A549 (cell line): ENCODE data around the gene DDIT4. TPM values are rescaled to one million over a fixed set of nuclear protein-coding genes. Genes with fewer than 3 reads are reported as not detected.

Source experiments
- ATAC-seq, 2 experiments: fragments of 200-7000 bp in 1 of 2; fragments of >200 bp in 1 of 2; cut with Nextera tagmentation in 1 of 2; cut with Tn5 transposase in 1 of 2; 3 replicates each; pipeline versions ENCODE4 v1.8.0 to v1.9.1; 2018 to 2020; ENCODE audit warnings: mild to moderate bottlenecking in 1 of 2, moderate library complexity in 1 of 2
- CTCF ChIA-PET: fragments of 300-600 bp; sonication (Branson Sonifier 250); formaldehyde crosslinking; extraction: SDS; loops from one replicate; lab custom pipeline; 2021; ENCODE audit warnings: antibody characterized with exemption, inconsistent platforms; lab: Yijun Ruan, JAX
- POLR2A ChIA-PET: fragments of 350-600 bp; formaldehyde crosslinking; extraction: SDS; loops from one replicate; lab custom pipeline; 2021; ENCODE audit warnings: antibody characterized with exemption, inconsistent platforms; lab: Yijun Ruan, JAX
- DNase-seq, 2 experiments: peaks; one replicate each; pipeline versions ENCODE4 v3.0.0 to v3.0.0-alpha.2; 2011 to 2016; ENCODE audit warnings: low read depth in 1 of 2, low spot score in 1 of 2
- FAIRE-seq: peaks from 2 replicates; lab custom pipeline; 2011; peaks lifted over from hg19 to GRCh38; lab: Jason Lieb, UNC
- H3K27ac ChIP-seq, 2 experiments: fragments of >200 bp; sonication (Bioruptor Twin); formaldehyde crosslinking; 3 replicates each; pipeline ENCODE4 v1.5.1; 2016 to 2017
- H3K4me1 ChIP-seq: fragments of >200 bp; sonication (Bioruptor Twin); formaldehyde crosslinking; 3 replicates; pipeline ENCODE4 v1.6.1; 2016
- H3K4me2 ChIP-seq: fragments of >200 bp; sonication (Bioruptor Twin); formaldehyde crosslinking; 3 replicates; pipeline ENCODE4 v1.6.1; 2016
- H3K4me3 ChIP-seq: fragments of >200 bp; sonication (Bioruptor Twin); formaldehyde crosslinking; 3 replicates; pipeline ENCODE4 v1.5.1; 2016
- H3K9me3 ChIP-seq: fragments of >200 bp; sonication (Bioruptor Twin); formaldehyde crosslinking; 3 replicates; pipeline ENCODE4 v1.6.1; 2016
- BHLHE40 ChIP-seq: IDR thresholded peaks from 2 replicates; pipeline ENCODE4 v1.6.1; 2012; ENCODE audit warnings: low read depth, low read length, inconsistent platforms
- CTCF ChIP-seq: fragments of >200 bp; sonication (Bioruptor Twin); formaldehyde crosslinking; IDR thresholded peaks from 3 replicates; pipeline ENCODE4 v1.5.1; 2016
- E2F6 ChIP-seq: IDR thresholded peaks from 2 replicates; pipeline ENCODE4 v1.6.1; 2012; ENCODE audit warnings: low read depth, borderline replicate concordance
- ELK1 ChIP-seq: fragments of 150-350 bp; IDR thresholded peaks from 2 replicates; pipeline ENCODE4 v1.6.1; 2014; ENCODE audit warnings: low read depth, mild to moderate bottlenecking, low read length
- FOSB ChIP-seq: fragments of 250-450 bp; sonication (Bioruptor Pico); IDR thresholded peaks from 2 replicates; pipeline ENCODE4 v1.5.0; 2020; ENCODE audit warnings: mild to moderate bottlenecking, moderate library complexity
- FOSL2 ChIP-seq, 2 experiments: fragments of 450-650 bp in 1 of 2; fragments of >200 bp in 1 of 2; sonication (Bioruptor Twin) in 1 of 2; formaldehyde crosslinking; IDR thresholded peaks; 2 replicates each; pipeline versions ENCODE4 v1.5.0 to v1.6.1; 2016 to 2020; ENCODE audit warnings: mild to moderate bottlenecking in 1 of 2, moderate library complexity in 1 of 2
- GATA3 ChIP-seq: IDR thresholded peaks from 2 replicates; pipeline ENCODE4 v1.6.1; 2012; ENCODE audit warnings: borderline replicate concordance
- HDAC2 ChIP-seq: fragments of 200-600 bp; sonication (generic); IDR thresholded peaks from 2 replicates; pipeline ENCODE4 v1.6.1; 2016
- HMGXB4 ChIP-seq: fragments of 250-450 bp; sonication (Bioruptor Pico); IDR thresholded peaks from 2 replicates; pipeline ENCODE4 v1.5.0; 2021; ENCODE audit warnings: mild to moderate bottlenecking, moderate library complexity, borderline replicate concordance
- HOXA7 ChIP-seq: fragments of 250-450 bp; sonication (Bioruptor Pico); IDR thresholded peaks from 2 replicates; pipeline ENCODE4 v1.5.0; 2020; ENCODE audit warnings: mild to moderate bottlenecking, moderate library complexity
- HOXB13 ChIP-seq: fragments of 250-450 bp; sonication (Bioruptor Pico); IDR thresholded peaks from 2 replicates; pipeline ENCODE4 v1.5.0; 2020; ENCODE audit warnings: low read depth, mild to moderate bottlenecking, moderate library complexity
- HOXB5 ChIP-seq: fragments of 250-450 bp; sonication (Bioruptor Pico); IDR thresholded peaks from 2 replicates; pipeline ENCODE4 v1.5.0; 2020; ENCODE audit warnings: mild to moderate bottlenecking, moderate library complexity
- JUN ChIP-seq, 2 experiments: fragments of >200 bp; sonication (Bioruptor Twin); formaldehyde crosslinking; IDR thresholded peaks; 2 replicates in 1 of 2; 3 replicates in 1 of 2; pipeline ENCODE4 v1.6.1; 2016 to 2017
- MAZ ChIP-seq: fragments of 150-350 bp; IDR thresholded peaks from 2 replicates; pipeline ENCODE4 v1.6.1; 2014; ENCODE audit warnings: antibody characterized with exemption, low read depth, low read length, borderline replicate concordance
- MYC ChIP-seq: IDR thresholded peaks from 2 replicates; pipeline ENCODE4 v1.6.1; 2012; ENCODE audit warnings: mild to moderate bottlenecking, inconsistent platforms, low read length, improper control_type of control experiment, borderline replicate concordance
- NPAS2 ChIP-seq: fragments of 250-450 bp; sonication (Bioruptor Pico); IDR thresholded peaks from 2 replicates; pipeline ENCODE4 v1.8.0; 2022; ENCODE audit warnings: mild to moderate bottlenecking, moderate library complexity, borderline replicate concordance
- PHF8 ChIP-seq: fragments of 200-600 bp; sonication (generic); IDR thresholded peaks from 2 replicates; pipeline ENCODE4 v1.6.1; 2016; ENCODE audit warnings: low read depth, mild to moderate bottlenecking, antibody characterized with exemption, moderate library complexity, borderline replicate concordance
- POLR2A ChIP-seq: IDR thresholded peaks from 2 replicates; pipeline ENCODE4 v1.6.1; 2012; ENCODE audit warnings: mild to moderate bottlenecking, low read length
- RAD21 ChIP-seq, 2 experiments: fragments of >200 bp in 1 of 2; sonication (Bioruptor Twin) in 1 of 2; formaldehyde crosslinking in 1 of 2; IDR thresholded peaks in 1 of 2; conservative IDR thresholded peaks in 1 of 2; 2 replicates in 1 of 2; 3 replicates in 1 of 2; pipeline ENCODE4 v1.6.1; 2012 to 2018; ENCODE audit warnings: inconsistent platforms in 1 of 2
- RARB ChIP-seq: fragments of 250-450 bp; sonication (Bioruptor Pico); IDR thresholded peaks from 2 replicates; pipeline ENCODE4 v1.8.0; 2021; ENCODE audit warnings: mild to moderate bottlenecking, moderate library complexity
- TP53 ChIP-seq: fragments of 250-450 bp; sonication (Bioruptor Pico); IDR thresholded peaks from 2 replicates; pipeline ENCODE4 v1.5.0; 2021; ENCODE audit warnings: mild to moderate bottlenecking, moderate library complexity
- ZC3H11A ChIP-seq: fragments of 450-650 bp; IDR thresholded peaks from 2 replicates; pipeline ENCODE4 v1.6.1; 2014; ENCODE audit warnings: antibody characterized with exemption, mild to moderate bottlenecking
- ZNF302 ChIP-seq: fragments of 250-450 bp; sonication (Bioruptor Pico); IDR thresholded peaks from 2 replicates; pipeline ENCODE4 v1.9.0; 2021; ENCODE audit warnings: inconsistent platforms, mild to moderate bottlenecking, moderate library complexity
- ZSCAN20 ChIP-seq: fragments of 250-450 bp; sonication (Bioruptor Pico); IDR thresholded peaks from 2 replicates; pipeline ENCODE4 v1.8.0; 2022; ENCODE audit warnings: mild to moderate bottlenecking, moderate library complexity
- WGBS: methylation state at CpG from one replicate; pipeline ENCODE4 v1.1.6; 2017; ENCODE audit errors: missing lambda C conversion rate; 5-methylcytosine and 5-hydroxymethylcytosine counted together
- polyA plus RNA-seq, 4 experiments: library from polyadenylated mRNA; depleted of rRNA in 3 of 4; stranded (reverse); fragments of >200 nt; fragmentation: RNase III in 1 of 4; extraction: RNeasy Plus Mini Kit Qiagen cat#74134 plus additional on column Dnase treatment in 1 of 4; gene quantifications; 2 replicates in 3 of 4; 3 replicates in 1 of 4; pipeline ENCODE4 v1.2.3, GENCODE V29; 2011 to 2017
- TF ChIP-seq, protein P1 (sequence below): IDR thresholded peaks from 2 replicates; pipeline ENCODE4 v1.6.1; 2012

DDIT4 gene
- polyA plus RNA-seq, 2 of the 4 experiments (the other 2 are of a cell fraction), result 239 to 392 TPM

- TF ChIP-seq FOSB (no peak; the same call in 1 of the 2 replicates), MAZ (no peak), TP53 (CRISPR knock-in tag) (no peak), ZNF302 (no peak), HDAC2 (no peak), POLR2A (peak; percentile 26; the same call in 1 of the 2 replicates), NPAS2 (CRISPR knock-in tag) (no peak), HOXB13 (CRISPR knock-in tag) (peak; percentile 65; the same call in 1 of the 2 replicates), RARB (CRISPR knock-in tag) (0 out of 2 replicates have a peak, but pooled peaks have one; percentile 64)
- TF ChIP-seq, protein P1, sequence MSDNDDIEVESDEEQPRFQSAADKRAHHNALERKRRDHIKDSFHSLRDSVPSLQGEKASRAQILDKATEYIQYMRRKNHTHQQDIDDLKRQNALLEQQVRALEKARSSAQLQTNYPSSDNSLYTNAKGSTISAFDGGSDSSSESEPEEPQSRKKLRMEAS, result 0 out of 2 replicates have a peak, but pooled peaks have one; percentile 37
Observed at GRCh38 chr10:72272689-72273409, 875 bp upstream of the DDIT4 start (continued).

DNA sequence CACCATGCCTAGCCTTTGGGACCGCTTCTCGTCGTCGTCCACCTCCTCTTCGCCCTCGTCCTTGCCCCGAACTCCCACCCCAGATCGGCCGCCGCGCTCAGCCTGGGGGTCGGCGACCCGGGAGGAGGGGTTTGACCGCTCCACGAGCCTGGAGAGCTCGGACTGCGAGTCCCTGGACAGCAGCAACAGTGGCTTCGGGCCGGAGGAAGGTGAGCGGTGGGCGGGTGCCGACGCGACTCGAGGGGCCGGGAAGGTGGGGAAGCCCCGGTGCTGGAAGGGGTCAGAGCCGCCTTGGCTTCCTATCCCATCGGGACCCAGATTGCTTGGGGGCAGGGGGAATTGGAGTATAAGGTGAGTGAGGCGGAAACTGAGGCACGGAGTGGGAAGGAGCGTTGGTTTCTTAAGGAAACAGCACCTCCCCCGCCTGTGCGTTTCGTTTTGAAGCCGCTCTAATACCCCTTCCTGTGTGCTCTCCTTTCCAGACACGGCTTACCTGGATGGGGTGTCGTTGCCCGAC is 547 bp downstream of the DDIT4 start:
- Histone ChIP-seq H3K4me3 (peak overlapping the region; percentile 84), H3K4me1 (peaks cover 59% of the 10 kb centered on the region)
- POLR2A ChIA-PET, result interaction anchor here (0.8 to 6.8 kb wide), 32 partner anchors 10 to 403 kb away, joined by 3 to 197 read pairs (median 10); partner anchors contain the start of genes ANAPC16, ASCC1 and DNAJB12

GRCh38 chr10:72274730-72275350 is 1.1 kb downstream of the DDIT4 start:
- CTCF ChIA-PET, result interaction anchor here (0.6 to 8.9 kb wide), 34 partner anchors 9 to 745 kb away, joined by 3 to 94 read pairs (median 7); partner anchors contain the start of genes ANAPC16 and ASCC1
- peaks cover 59% of the 10 kb centered on the region for H3K4me1 ChIP-seq
- peak; percentile 0 to 41; a peak in 3 of 6 replicates for ATAC-seq
- TF ChIP-seq POLR2A, result peak; percentile 26; the same call in 1 of the 2 replicates
- TF ChIP-seq CTCF, result peak; percentile 63
- TF ChIP-seq GATA3, result 0 out of 2 replicates have a peak, but pooled peaks have one; percentile 18
- TF ChIP-seq JUN (IDR thresholded peaks at IDR 0.05), result peak in 1 of 2 experiments; percentile 43; a peak in 3 of 5 replicates
- TF ChIP-seq TP53 (CRISPR knock-in tag), result peak; percentile 20; the same call in 1 of the 2 replicates
- TF ChIP-seq, protein P1, result peak; percentile 74
- TF ChIP-seq MYC, result no peak; the same call in 1 of the 2 replicates
- no peak for TF ChIP-seq FOSL2 (IDR thresholded peaks at IDR 0.05)
- TF ChIP-seq FOSL2 (CRISPR knock-in tag; IDR thresholded peaks at IDR 0.05), result no peak
- TF ChIP-seq HMGXB4 (CRISPR knock-in tag), result 0 out of 2 replicates have a peak, but pooled peaks have one; percentile 54
- no peak for TF ChIP-seq HOXB5 (CRISPR knock-in tag)
- TF ChIP-seq HOXA7 (CRISPR knock-in tag), result no peak
- TF ChIP-seq ELK1, result no peak
- peak; percentile 73 for TF ChIP-seq E2F6
- TF ChIP-seq RAD21 (conservative IDR thresholded peaks at IDR 0.05 in 1 of 2, IDR thresholded peaks at IDR 0.05 in 1 of 2), result peak; percentile 50 to 52; a peak in 4 of 5 replicates
- no peak for TF ChIP-seq ZSCAN20 (CRISPR knock-in tag)

More for the DNA sequence above, 547 bp downstream of the DDIT4 start:
- TF ChIP-seq PHF8, result 0 out of 2 replicates have a peak, but pooled peaks have one; percentile 5
- TF ChIP-seq HOXB13 (CRISPR knock-in tag), result no peak
- TF ChIP-seq BHLHE40, result no peak
- no peak for TF ChIP-seq ZC3H11A
- TF ChIP-seq JUN (IDR thresholded peaks at IDR 0.05), result peak; percentile 86 to 92
- TF ChIP-seq HOXA7 (CRISPR knock-in tag), result 0 out of 2 replicates have a peak, but pooled peaks have one; percentile 7
- DNase-seq (no peak), ATAC-seq (peak in 1 of 2 experiments; percentile 0; a peak in 2 of 6 replicates), FAIRE-seq (no peak)
- under 1% methylated on average over 32 of the region's 40 CpGs for WGBS
- H3K4me2 ChIP-seq, result peak overlapping the region; percentile 91
- no peaks in the 10 kb centered on the region for H3K9me3 ChIP-seq
- CTCF ChIA-PET, result interaction anchor here (0.5 to 8.9 kb wide), 31 partner anchors 8 to 378 kb away, joined by 3 to 94 read pairs (median 8); partner anchors contain the start of genes ANAPC16 and ASCC1
- H3K27ac ChIP-seq, result peak overlapping the region; percentile 98

More at GRCh38 chr10:72274730-72275350, 1.1 kb downstream of the DDIT4 start:
- POLR2A ChIA-PET, result interaction anchor here (0.8 to 6.8 kb wide), 20 partner anchors 11 to 403 kb away, joined by 3 to 197 read pairs (median 10); partner anchors contain the start of genes ANAPC16 and ASCC1
- peak overlapping the region; percentile 84 for H3K4me3 ChIP-seq
- H3K27ac ChIP-seq, result peak overlapping the region; percentile 98
- DNase-seq, result peak; percentile 67 to 80
- H3K9me3 ChIP-seq, result no peaks in the 10 kb centered on the region
- no peak for FAIRE-seq
- 1% methylated on average over 24 of the region's 26 CpGs for WGBS
- peak overlapping the region; percentile 91 for H3K4me2 ChIP-seq
